HUES64 (cell line): ENCODE results near the gene RERE.

Source experiments
- H3K27ac ChIP-seq: 2 replicates; pipeline ENCODE4 v1.7.0; 2013; ENCODE audit warnings: low read depth, low read length, inconsistent platforms
- H3K27me3 ChIP-seq: 2 replicates; pipeline ENCODE4 v1.6.1; 2013; ENCODE audit warnings: mild to moderate bottlenecking, low read length; ENCODE audit not compliant: insufficient read depth
- H3K36me3 ChIP-seq: 2 replicates; pipeline ENCODE4 v1.6.1; 2013; ENCODE audit warnings: mild to moderate bottlenecking, low read length; ENCODE audit not compliant: insufficient read depth
- H3K4me1 ChIP-seq: 2 replicates; pipeline ENCODE4 v1.6.1; 2013; ENCODE audit warnings: mild to moderate bottlenecking, low read length, moderate library complexity; ENCODE audit not compliant: insufficient read depth
- H3K4me3 ChIP-seq: 2 replicates; pipeline ENCODE4 v1.5.1; 2013; ENCODE audit warnings: mild to moderate bottlenecking, low read length, moderate library complexity
- H3K9ac ChIP-seq: 2 replicates; pipeline ENCODE4 v1.6.1; 2013; ENCODE audit warnings: mild to moderate bottlenecking, low read depth, low read length
- H3K9me3 ChIP-seq: 2 replicates; pipeline ENCODE4 v1.6.1; 2013; ENCODE audit warnings: low read depth, low read length; ENCODE audit not compliant: insufficient read depth
- WGBS: fragments of 150-250, 120-280 bp; methylation state at CpG from one replicate; pipeline ENCODE4 v1.1.7; 2013; ENCODE audit warnings: missing lambda C conversion rate; 5-methylcytosine and 5-hydroxymethylcytosine counted together

The RERE gene

GRCh38 chr1:8406960-8407359 lies 410.5 kb downstream of the RERE start:
- WGBS = 92% methylated on average over 4 of the region's 4 CpGs
- Histone ChIP-seq H3K27me3 (no peaks in the 10 kb centered on the region), H3K9ac (no peak overlapping the region), H3K4me3 (no peak overlapping the region), H3K9me3 (no peaks in the 10 kb centered on the region), H3K4me1 (peaks cover 54% of the 10 kb centered on the region), H3K27ac (no peak overlapping the region), H3K36me3 (peaks cover 20% of the 10 kb centered on the region; the same call in 1 of the 2 replicates)

GRCh38 chr1:8406011-8406410 lies 411.4 kb downstream of the RERE start:
- H3K27ac ChIP-seq = no peak overlapping the region
- WGBS = 98% methylated on average over 7 of the region's 7 CpGs
- no peak overlapping the region for H3K4me3 ChIP-seq
- H3K9ac ChIP-seq = no peak overlapping the region
- peaks cover 44% of the 10 kb centered on the region for H3K4me1 ChIP-seq
- peaks cover 21% of the 10 kb centered on the region; the same call in 1 of the 2 replicates for H3K36me3 ChIP-seq
- no peaks in the 10 kb centered on the region for H3K9me3 ChIP-seq
- H3K27me3 ChIP-seq = no peaks in the 10 kb centered on the region

GRCh38 chr1:8404460-8405370 lies 412.7 kb downstream of the RERE start:
- Histone ChIP-seq H3K27ac (no peak overlapping the region), H3K27me3 (no peaks in the 10 kb centered on the region), H3K9me3 (no peaks in the 10 kb centered on the region), H3K9ac (no peak overlapping the region), H3K36me3 (peaks cover 24% of the 10 kb centered on the region; the same call in 1 of the 2 replicates), H3K4me3 (no peak overlapping the region), H3K4me1 (peaks cover 32% of the 10 kb centered on the region)
- 94% methylated on average over 9 of the region's 10 CpGs for WGBS

GRCh38 chr1:8402109-8402710 lies 415.2 kb downstream of the RERE start:
- Histone ChIP-seq H3K4me1 (peaks cover 27% of the 10 kb centered on the region), H3K27ac (no peak overlapping the region), H3K9ac (no peak overlapping the region), H3K9me3 (no peaks in the 10 kb centered on the region), H3K4me3 (no peak overlapping the region), H3K27me3 (no peaks in the 10 kb centered on the region), H3K36me3 (peaks cover 22% of the 10 kb centered on the region; the same call in 1 of the 2 replicates)
- 97% methylated on average over 13 of the region's 13 CpGs for WGBS

- peaks cover 13% of the 10 kb centered on the region for H3K36me3 ChIP-seq
- WGBS = 92% methylated on average over 4 of the region's 5 CpGs
- H3K27me3 ChIP-seq = no peaks in the 10 kb centered on the region
- H3K9ac ChIP-seq = no peak overlapping the region
- peaks cover 43% of the 10 kb centered on the region for H3K4me1 ChIP-seq
- no peak overlapping the region for H3K27ac ChIP-seq
- no peaks in the 10 kb centered on the region for H3K9me3 ChIP-seq
- no peak overlapping the region for H3K4me3 ChIP-seq
Observed at GRCh38 chr1:8398677-8399076, 418.8 kb downstream of the RERE start.

GRCh38 chr1:8398086-8398485 lies 419.4 kb downstream of the RERE start:
- Histone ChIP-seq H3K27me3 (no peaks in the 10 kb centered on the region), H3K4me3 (no peak overlapping the region), H3K9me3 (no peaks in the 10 kb centered on the region), H3K9ac (no peak overlapping the region), H3K27ac (no peak overlapping the region), H3K4me1 (peaks cover 43% of the 10 kb centered on the region), H3K36me3 (peaks cover 15% of the 10 kb centered on the region)
- WGBS = 96% methylated on average over 2 of the region's 2 CpGs

- Histone ChIP-seq H3K9ac (no peak overlapping the region), H3K36me3 (peaks cover 17% of the 10 kb centered on the region), H3K4me1 (peaks cover 43% of the 10 kb centered on the region), H3K27me3 (no peaks in the 10 kb centered on the region), H3K4me3 (no peak overlapping the region), H3K9me3 (no peaks in the 10 kb centered on the region), H3K27ac (no peak overlapping the region)
- WGBS = 87% methylated on average over 2 of the region's 2 CpGs
Observed at GRCh38 chr1:8397511-8397910, 419.9 kb downstream of the RERE start.

GRCh38 chr1:8396786-8397406 lies 420.5 kb downstream of the RERE start:
- WGBS = 65% methylated on average over 4 of the region's 4 CpGs
- Histone ChIP-seq H3K36me3 (peaks cover 11% of the 10 kb centered on the region), H3K27me3 (no peaks in the 10 kb centered on the region), H3K4me3 (no peak overlapping the region), H3K4me1 (peaks cover 43% of the 10 kb centered on the region), H3K27ac (peak overlapping the region; percentile 36; the same call in 1 of the 2 replicates), H3K9ac (no peak overlapping the region; the same call in 1 of the 2 replicates), H3K9me3 (no peaks in the 10 kb centered on the region)

- WGBS = 78% methylated on average over 7 of the region's 8 CpGs
- Histone ChIP-seq H3K27ac (peak overlapping the region; percentile 56), H3K4me3 (peak overlapping the region; percentile 26; the same call in 1 of the 2 replicates), H3K27me3 (no peaks in the 10 kb centered on the region), H3K9me3 (no peaks in the 10 kb centered on the region), H3K36me3 (peaks cover 10% of the 10 kb centered on the region), H3K4me1 (peaks cover 43% of the 10 kb centered on the region), H3K9ac (no peak overlapping the region; the same call in 1 of the 2 replicates)
Observed at GRCh38 chr1:8396083-8396785, 421.2 kb downstream of the RERE start.

GRCh38 chr1:8395433-8395866 lies 422.0 kb downstream of the RERE start:
- Histone ChIP-seq H3K27me3 (no peaks in the 10 kb centered on the region), H3K9ac (no peak overlapping the region), H3K4me3 (no peak overlapping the region), H3K9me3 (no peaks in the 10 kb centered on the region), H3K4me1 (peaks cover 43% of the 10 kb centered on the region), H3K36me3 (peaks cover 10% of the 10 kb centered on the region), H3K27ac (peak overlapping the region; percentile 56; the same call in 1 of the 2 replicates)
- 60% methylated on average over 1 of the region's 2 CpGs for WGBS
